HG03342 (cell line): Measurements from ENCODE around the gene CLEC1B.
"Not testable (repeated sequence)": the region's sequence is repeated elsewhere in the genome, so short reads cannot be mapped to it uniquely, and the experiment has no call there.

Source experiments
- ATAC-seq: cut with Tn5 transposase; IDR thresholded peaks from one replicate; pipeline ENCODE4 v1.9.1; 2021; ENCODE audit warnings: mild to moderate bottlenecking, moderate library complexity; ENCODE audit not compliant: unreplicated experiment

The CLEC1B gene

DNA sequence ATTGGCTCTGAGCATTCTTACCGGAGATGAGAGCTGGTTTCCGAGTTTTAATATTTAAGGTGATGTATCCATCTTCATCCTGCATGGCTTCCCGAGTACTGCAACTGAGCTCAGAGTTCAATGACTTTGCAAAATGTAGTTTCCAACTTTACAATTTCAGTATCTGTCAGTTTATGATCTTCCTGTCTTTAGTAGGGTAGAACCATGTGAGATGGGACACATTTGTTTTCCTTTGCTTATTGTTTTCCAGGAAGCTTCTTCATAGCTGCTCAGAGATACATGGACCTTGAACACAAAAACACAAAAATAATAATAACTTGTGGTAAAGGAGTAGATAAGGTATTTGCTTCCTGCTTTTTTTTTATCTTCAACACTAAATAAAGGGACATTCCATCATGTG is at the start of gene CLEC1B:
CLEC1B (minus strand) TSS at position 106 of the 400 bp plus-strand sequence; CDS start at position 85, 21 bp downstream.
- no peak for ATAC-seq

DNA sequence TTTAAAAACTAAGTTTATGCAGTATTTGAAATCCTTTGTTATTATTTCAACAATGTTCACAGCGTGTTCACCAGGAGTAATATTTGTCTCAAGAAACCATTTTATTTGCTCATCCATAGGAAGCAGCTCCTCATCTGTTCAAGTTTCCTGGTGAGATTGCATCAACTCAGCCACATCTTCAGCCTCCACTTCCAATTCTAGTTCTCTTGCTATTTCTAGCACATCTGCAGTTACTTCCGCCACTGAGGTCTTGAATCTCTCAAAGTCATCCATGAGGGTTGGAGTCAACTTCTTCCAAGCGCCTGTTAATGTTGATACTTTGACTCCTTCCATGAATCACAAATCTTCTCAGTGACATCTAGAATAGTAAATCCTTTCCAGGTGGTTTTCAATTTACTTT is 49.6 kb upstream of the CLEC1B start:
- no peak for ATAC-seq

DNA sequence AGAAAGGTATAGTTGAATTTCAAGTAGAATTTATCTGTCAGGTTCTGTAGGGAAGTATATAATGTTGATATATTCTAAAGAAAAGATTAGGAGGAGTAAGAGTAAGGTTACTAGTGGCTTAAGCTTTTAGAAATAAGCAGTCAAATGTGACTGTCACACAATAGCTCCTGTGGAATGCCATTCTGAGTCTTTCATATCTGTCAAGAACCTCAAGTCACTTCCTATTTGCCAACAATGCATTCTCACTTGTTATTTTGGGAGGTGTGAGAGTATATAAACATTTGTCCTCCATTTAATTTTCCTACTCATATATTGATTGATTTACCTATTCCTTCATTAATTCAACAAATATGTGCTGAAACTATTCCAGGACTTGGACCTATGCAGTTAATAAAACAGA is 43.2 kb upstream of the CLEC1B start:
- ATAC-seq = no peak

DNA sequence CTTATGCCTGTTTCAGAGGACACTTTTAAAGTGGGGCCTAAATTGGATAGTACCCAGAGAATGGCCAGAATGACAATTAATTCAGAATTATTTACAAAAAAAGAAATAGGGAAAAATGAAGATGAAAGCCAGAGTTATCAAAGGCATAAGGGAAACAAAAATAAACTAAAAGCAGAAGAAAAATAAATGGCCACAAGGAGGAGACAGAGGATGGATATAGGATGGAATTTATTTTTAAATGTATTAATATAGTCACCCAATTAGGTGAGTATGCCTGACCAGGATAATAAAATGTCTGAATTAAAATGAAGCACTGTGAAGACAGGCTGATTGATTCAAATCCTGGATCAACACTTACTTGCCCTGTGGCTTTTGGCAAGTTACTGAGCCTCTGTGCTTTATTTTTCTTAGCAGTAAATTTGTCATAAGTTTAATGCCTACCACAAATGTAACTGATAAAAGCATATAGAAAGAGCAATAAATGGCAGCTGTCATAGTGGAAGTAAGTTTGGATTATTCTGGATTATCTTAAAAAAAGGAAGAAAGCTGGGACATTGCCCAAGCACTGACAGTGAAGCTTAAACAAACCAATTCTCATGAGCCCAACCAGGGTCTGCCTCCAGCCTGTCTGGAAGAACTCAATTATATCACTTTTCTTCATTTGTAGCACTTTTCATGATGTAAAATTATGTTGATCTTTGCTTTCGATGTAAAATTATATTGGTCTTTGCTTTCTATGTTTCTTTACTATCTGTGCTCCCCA is 35.0 kb upstream of the CLEC1B start:
- no peak for ATAC-seq

DNA sequence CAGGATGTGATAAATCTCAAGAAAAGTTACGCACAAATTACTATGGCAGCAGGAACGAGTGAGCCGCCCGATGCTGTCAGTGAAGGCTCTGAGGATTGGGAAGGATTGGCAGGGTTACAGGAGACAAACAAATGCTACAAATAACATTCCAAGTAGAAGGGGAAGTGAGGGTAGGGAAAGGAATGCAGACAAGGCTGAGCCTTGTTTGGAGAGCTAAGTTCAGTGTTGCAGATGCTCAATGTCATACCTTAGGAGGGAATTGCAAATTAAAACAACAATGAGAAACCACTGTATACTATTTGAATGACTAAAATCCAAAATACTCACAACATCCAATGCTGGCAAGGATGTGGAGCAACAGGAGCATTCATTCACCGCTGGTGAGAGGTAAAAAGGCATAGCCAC is 32.9 kb upstream of the CLEC1B start:
- no peak for ATAC-seq

DNA sequence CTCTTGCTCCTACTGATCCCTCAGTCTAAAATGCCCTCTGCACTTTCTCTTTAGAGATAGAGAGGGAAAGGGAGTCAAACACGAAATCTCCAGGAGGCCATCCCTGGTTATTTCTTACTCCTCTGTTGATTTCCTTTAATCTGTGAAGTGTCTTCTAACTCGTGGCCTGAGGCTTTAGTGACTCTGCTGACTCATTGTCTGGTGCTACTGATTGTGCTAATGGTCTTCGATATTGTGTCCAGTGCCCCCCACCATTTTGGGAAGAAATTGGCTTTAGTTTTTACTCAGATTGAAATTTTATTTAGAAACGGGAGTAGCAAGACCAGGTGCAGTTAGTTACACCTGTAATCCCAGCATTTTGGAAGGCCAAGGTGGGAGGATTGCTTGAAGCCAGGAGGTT is 32.4 kb upstream of the CLEC1B start:
- ATAC-seq = no peak

DNA sequence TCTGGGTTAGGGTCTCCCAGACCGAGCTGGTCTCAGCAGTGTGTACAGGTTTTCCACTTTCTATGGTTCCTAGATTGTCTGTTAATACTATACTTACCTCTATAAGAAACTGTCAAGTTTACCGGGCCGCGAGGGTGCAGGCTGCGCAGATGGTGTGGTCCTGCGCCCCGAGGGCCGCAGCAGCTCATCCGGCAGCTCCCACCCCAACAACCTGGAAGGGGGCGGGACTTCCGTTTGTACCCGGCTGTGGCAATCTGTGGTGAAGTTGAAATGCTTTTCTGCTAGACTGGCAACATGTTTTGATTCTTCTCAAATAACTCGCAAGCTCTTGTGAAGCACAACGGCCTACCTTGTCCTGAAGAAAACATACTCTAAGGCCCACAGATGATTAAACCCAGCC is 31.5 kb upstream of the CLEC1B start, which contains the start of gene CLEC9A:
CLEC9A (plus strand) TSS at position 237 of the 400 bp plus-strand sequence. CDS start 22,006 bp downstream, outside the sequence.
- ATAC-seq = no peak

DNA sequence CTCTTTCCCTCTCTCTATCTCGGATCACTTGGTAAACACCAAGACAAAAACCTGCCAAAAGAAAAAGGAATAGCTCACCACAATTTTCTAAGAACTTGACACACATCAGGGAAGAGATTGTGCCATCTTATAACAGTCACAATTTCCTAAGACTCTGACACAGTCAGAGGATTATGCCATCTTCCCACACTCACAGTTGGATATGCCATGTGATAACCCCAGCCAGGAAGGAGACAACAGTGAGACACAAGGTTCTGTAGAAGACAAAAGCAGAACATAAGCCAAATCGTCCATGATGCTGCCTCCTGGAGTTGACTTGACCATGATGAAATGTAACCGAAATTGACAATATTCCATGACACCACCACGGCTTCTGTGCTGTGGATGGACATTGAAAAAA is 28.8 kb upstream of the CLEC1B start:
- no peak for ATAC-seq

DNA sequence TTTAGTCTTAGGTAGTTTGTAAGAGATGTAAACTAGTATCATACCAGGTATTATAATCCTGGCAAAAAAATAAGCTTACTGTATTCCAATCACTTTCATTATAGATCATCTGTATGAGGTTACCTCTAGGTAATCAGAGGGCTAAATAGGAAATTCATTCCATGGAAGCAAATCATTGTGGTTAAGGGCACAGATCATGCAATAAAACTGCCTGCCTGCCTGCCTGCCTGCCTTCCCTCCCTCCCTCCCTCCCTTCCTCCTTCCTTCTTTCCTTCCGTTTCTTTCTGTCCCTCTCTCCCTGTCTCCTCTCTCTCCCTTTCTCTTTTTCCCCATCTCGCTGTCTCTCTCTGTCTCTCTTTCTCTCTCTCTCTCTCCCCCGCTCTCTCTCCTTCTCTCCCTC is 28.4 kb upstream of the CLEC1B start:
- no peak for ATAC-seq

DNA sequence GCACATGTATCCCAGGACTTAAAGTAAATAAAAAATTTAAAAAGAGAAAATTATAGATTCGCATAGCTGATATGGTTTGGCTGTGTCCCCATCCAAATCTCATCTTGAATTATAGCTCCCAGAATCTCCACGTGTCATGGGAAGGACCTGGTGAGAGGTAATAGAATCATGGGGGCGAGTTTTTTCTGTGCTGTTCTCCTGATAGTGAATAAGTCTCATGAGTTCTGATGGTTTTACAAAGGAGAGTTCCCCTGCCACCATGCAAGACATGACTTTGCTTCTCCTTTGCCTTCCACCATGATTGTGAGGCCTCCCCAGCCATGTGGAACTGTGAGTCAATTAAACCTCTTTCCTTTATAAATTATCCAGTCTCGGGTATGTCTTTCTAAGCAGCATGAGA is 27.7 kb upstream of the CLEC1B start:
- not testable (repeated sequence) for ATAC-seq

DNA sequence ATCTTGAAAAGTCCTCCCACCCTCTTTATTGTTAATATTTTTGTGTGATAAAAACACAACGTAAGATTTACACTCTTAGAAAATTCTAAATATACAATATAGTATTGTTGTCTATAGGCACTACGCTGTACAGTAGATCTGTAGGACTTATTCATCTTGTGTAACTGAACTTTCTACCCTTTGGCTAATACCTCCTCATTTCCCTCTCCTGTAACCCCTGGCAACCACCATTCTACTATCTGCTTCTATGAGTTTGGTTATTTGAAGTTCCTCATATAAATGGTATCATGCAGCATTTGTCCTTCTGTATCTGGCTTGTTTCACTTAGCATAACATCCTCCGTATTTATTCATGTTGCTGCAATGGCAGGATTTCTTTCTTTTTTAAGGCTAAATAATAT is 26.3 kb upstream of the CLEC1B start:
- ATAC-seq = no peak

DNA sequence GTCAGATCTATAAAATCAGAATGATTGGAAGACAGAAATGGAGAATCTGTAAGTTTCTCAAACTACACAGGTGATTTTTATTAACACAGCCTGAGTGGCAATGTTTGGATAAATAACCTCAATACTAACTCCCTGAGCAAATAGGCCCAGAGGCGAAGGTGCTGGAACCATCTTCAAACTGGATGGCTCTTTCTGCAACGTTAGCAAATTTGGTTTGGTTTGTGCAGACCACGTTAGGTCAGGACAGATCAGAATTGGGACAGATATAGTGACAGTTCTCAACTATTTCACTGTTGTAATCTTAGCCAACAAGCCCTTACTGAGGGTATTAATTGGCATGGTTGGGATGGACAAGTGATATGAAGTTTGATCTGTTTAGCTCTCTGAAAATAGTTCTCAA is 22.4 kb upstream of the CLEC1B start:
- ATAC-seq = no peak

DNA sequence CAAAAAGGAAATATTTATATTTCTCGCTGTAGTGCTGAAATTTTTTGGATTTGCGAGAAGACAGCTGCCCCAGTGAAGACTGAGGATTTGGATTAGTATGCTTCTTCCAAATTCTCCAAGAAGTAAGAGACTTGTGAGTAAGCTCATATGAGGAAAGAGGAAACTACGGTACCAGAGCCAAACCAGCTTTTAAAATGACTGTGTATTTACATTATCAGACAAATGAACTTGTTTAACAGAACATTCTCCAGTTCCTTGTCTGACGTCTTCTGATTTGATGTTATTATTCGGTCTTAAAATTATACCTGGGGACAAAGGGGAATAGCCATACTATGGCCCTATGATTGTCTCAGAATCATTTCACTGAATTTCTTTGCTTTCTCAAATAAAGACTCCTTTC is 19.5 kb upstream of the CLEC1B start:
- ATAC-seq = no peak

DNA sequence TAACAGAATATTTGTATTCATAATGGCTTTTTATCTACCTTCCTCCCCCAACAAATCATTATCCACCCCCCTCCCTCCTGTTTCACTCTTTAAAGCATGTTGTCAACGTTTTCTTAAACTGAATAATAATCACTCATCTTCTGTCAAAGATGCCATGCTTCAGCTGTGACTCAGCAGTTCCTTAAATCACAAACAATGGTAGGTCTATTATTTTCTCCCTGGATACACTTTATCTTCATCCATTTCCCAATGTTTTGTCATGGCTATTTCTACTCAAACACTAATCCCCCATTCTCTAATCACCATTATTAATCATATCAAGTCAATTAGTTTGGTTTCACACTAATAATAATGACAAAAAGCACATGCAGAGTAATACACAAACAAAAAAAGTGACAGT is 18.0 kb upstream of the CLEC1B start:
- ATAC-seq = no peak

DNA sequence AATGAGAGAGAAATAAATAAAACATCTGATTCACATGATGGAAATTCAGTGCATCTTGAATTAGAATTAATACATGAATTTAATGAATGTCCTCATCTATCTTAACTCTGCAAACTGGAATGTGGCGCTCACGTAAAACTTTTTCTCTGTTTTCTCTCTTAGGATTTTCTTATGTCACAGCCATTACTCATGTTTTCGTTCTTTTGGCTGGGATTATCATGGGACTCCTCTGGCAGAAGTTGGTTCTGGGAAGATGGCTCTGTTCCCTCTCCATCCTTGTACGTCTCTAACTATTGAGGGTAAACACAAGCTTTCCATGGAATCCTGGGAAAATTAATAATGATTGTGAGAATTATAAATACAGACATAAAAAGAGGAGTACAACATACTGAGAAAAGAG is 16.5 kb upstream of the CLEC1B start:
- no peak for ATAC-seq

DNA sequence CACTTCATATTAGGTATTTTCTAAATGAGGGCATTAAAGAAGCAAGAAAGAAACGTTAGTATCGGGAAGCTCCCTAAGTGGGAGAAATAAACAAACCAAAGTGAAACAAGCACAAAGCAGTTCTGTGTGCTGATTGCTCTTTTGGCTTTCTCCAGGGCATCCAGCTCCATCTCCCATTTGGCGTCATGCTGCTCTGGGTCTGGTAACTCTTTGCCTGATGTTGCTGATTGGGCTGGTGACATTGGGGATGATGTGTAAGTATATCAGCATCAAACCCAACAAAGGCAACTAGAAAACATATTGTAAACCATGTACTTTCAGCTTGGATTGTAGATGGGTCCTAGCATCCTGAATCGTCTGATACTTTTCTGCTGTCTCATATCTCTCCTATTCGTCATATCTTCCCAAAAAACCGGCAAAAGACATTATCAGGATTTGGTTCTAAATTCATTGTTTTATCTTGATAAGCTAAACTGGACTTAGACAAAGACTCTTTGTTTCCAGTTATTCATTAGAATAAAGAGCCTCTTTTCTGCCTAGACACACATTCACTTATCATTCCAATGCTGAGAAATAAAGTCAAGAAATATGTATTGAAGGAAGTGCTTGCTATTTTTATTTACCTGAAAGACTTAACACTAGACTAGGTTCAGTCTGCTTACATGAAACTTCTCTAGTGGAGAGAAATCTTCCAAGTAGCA is 13.9 kb upstream of the CLEC1B start:
- no peak for ATAC-seq

DNA sequence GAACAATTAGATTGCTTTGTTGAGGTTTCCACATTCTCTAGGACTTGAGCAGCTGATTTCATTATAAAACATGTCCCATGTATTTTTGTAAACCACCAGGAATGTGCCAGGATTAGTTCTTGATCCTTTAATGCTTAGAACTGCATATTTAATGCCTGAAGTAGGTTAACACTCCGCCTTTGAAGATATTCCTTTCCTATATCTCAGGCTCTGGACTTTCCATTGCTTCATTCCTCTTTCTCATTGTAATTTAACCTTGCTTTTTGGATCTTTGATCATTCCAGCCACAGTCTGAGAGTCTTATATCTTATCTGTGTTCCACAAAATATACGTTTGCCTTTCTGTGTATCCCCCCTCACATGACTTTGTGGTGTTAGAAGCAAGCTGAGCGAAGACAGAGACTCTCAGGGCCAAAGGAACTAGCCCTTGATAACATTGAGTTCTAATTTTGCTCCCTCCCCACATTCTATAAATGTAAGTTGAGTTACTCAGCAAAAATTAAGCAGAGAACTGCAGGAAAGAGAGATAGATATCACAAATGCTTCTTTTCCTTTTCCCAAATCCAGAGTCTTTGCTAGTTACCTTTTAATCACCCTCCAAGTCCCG is 2.4 kb upstream of the CLEC1B start:
- no peak for ATAC-seq

DNA sequence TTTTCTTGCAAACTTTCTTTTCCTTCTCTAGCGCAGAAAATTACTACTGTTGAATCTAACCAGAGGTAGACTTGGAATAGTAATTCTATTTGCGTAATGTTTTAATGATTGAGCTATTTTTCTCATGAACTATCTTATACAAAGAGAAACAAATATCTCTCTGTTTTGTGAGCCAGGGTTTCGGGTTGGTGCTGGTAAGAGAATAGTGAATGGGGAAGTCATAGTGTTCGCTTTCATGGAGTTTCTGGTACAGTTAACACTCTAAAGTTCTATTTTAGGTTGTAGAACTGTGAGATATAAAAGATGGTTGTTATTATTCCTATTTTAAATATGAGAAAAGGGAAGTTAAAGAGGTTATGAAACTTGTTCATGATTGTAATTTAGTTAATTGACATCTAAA is 6.6 kb downstream of the CLEC1B start:
- no peak for ATAC-seq

DNA sequence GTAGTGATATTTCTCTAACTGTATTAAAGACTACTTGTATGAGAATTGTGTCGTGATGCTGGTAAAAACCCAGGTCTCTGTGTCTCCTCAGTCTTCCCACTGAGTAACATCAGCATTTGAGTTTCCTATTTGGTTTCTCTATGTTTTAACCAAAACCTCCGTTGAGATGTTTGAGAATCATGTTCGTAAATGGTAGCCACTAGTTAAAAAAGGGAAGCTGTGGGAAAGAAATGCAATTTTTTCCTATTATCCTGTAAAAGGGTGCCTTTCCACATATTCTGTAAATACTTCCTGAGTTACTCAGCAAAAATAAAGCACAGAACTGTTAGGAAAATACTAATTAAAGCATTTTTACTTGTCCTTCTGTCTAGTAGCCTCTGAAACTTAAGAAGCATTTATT is 7.0 kb downstream of the CLEC1B start:
- ATAC-seq = no peak

DNA sequence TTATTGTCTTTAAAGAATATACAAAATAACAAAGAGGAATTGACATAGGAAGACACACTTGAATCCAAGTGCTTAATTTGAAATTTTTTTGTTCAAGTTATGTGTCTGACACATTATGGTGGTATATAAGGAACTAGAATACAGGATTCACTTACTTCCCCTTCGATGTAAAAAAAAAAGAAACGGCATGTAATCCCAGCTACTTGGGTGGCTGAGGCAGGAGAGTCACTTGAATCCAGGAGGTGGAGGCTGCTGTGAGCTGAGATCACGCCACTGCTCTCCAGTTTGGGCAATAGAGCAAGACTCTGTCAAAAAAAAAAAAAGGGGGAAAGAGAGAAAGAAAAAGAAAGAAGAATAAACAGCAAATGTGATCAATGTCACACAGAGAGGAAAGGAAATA is 18.8 kb downstream of the CLEC1B start:
- no peak for ATAC-seq

DNA sequence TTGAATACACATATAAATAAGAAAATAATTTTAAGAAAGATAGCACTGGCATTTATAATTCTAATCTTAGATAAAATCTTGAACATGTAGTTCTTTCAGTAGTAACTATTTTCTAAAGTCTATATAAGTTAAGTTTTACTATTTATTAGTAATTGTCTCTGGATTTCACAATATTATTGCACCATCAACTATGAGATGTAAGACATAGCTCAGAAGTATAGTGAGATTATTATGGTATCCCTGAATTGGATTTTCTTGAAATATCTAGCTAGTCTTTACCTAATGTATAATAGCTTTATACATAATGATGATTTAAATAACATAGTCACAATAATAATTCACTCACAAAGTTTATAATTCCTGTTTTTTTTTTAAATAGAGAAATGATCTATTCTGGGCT is 21.0 kb downstream of the CLEC1B start:
- ATAC-seq = no peak

DNA sequence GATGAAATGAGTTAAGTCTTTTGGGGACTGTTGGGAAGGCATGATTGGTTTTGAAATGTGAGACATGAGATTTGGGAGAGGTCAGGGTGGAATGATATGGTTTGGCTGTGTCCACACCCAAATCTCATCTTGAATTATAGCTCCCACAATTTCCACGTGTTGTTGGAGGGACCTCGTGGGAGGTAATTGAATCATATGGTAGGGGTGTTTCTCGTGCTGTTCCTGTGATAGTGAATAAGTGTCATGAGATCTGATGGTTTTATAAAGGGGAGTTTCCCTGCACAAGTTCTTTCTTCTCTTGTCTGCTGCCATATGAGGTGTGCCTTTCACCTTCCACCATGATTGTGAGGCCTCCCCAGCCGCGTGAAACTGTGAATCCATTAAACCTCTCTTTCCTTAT is 22.3 kb downstream of the CLEC1B start:
- not testable (repeated sequence) for ATAC-seq
